Hepatocyte (in vitro differentiated cells): ENCODE data around the gene TRIM29. TPM values are rescaled to one million over a fixed set of nuclear protein-coding genes. Genes with fewer than 3 reads are reported as not detected.

ENCODE experiments used
- DNase-seq: peaks from one replicate; pipeline ENCODE4 v3.0.0-alpha.2; 2016; ENCODE audit warnings: low spot score
- H2AFZ ChIP-seq: fragments of 200-600 bp; sonication (generic); 2 replicates; pipeline ENCODE4 v1.6.0; 2016; ENCODE audit warnings: antibody characterized with exemption, mild to moderate bottlenecking
- H3K27ac ChIP-seq: fragments of 200-600 bp; sonication (generic); 2 replicates; pipeline ENCODE4 v1.5.1; 2016; ENCODE audit warnings: mild to moderate bottlenecking
- H3K27me3 ChIP-seq: fragments of 200-600 bp; sonication (generic); 2 replicates; pipeline ENCODE4 v1.6.1; 2016
- H3K36me3 ChIP-seq: fragments of 200-600 bp; sonication (generic); replicated peaks from 2 replicates; pipeline ENCODE4 v1.5.1; 2016; ENCODE audit warnings: low read depth; ENCODE audit not compliant: insufficient read depth
- H3K4me1 ChIP-seq: fragments of 200-600 bp; sonication (generic); 2 replicates; pipeline ENCODE4 v1.5.1; 2016; ENCODE audit warnings: mild to moderate bottlenecking, moderate library complexity; ENCODE audit not compliant: insufficient read depth
- H3K4me2 ChIP-seq: fragments of 200-600 bp; sonication (generic); 2 replicates; pipeline ENCODE4 v1.6.0; 2016
- H3K4me3 ChIP-seq: fragments of 200-600 bp; sonication (generic); 2 replicates; pipeline ENCODE4 v1.5.1; 2016; ENCODE audit warnings: mild to moderate bottlenecking
- H3K79me2 ChIP-seq: fragments of 200-600 bp; sonication (generic); 2 replicates; pipeline ENCODE4 v1.6.0; 2017; ENCODE audit warnings: mild to moderate bottlenecking
- H3K9me2 ChIP-seq: fragments of 200-600 bp; sonication (generic); replicated peaks from 2 replicates; pipeline ENCODE4 v1.6.0; 2017; ENCODE audit warnings: mild to moderate bottlenecking; ENCODE audit not compliant: insufficient read depth
- H3K9me3 ChIP-seq: fragments of 200-600 bp; sonication (generic); 2 replicates; pipeline ENCODE4 v1.5.1; 2016; ENCODE audit warnings: low read depth, mild to moderate bottlenecking
- H4K20me1 ChIP-seq: fragments of 200-600 bp; sonication (generic); 2 replicates; pipeline ENCODE4 v1.6.0; 2016; ENCODE audit warnings: mild to moderate bottlenecking; ENCODE audit not compliant: insufficient read depth, poor library complexity, severe bottlenecking
- EZH2 ChIP-seq: fragments of 200-600 bp; sonication (generic); IDR thresholded peaks from 2 replicates; pipeline ENCODE4 v1.6.1; 2016; ENCODE audit warnings: antibody characterized with exemption, mild to moderate bottlenecking, borderline replicate concordance
- EZH2phosphoT487 ChIP-seq: fragments of 200-600 bp; sonication (generic); IDR thresholded peaks from one replicate; pipeline ENCODE4 v1.6.1; 2018; ENCODE audit warnings: antibody characterized with exemption, mild to moderate bottlenecking, low read depth, moderate library complexity; ENCODE audit not compliant: unreplicated experiment, severe bottlenecking
- WGBS: methylation state at CpG from one replicate; pipeline ENCODE4 v1.1.6; 2016; ENCODE audit warnings: low lambda C conversion rate; ENCODE audit errors: missing lambda C conversion rate; 5-methylcytosine and 5-hydroxymethylcytosine counted together
- polyA plus RNA-seq: library from polyadenylated mRNA; unstranded; fragments of >200 nt; fragmentation: Nextera tagmentation; extraction: Ambion mirVana; gene quantifications from 2 replicates; pipeline ENCODE4 v1.2.1, GENCODE V29; 2016
- total RNA-seq: library from RNA; depleted of rRNA; stranded (reverse); fragments of >200 nt; gene quantifications from 2 replicates; pipeline ENCODE4 v1.2.3, GENCODE V29; 2014
- TF ChIP-seq, protein P1 (sequence below): fragments of 200-600 bp; sonication (generic); IDR thresholded peaks from 2 replicates; pipeline ENCODE4 v1.5.1; 2016; ENCODE audit warnings: antibody characterized with exemption, mild to moderate bottlenecking; ENCODE audit not compliant: poor library complexity

The TRIM29 gene
- total and polyA plus RNA-seq, 2 experiments from 2014 or later = 7.7 to 8.5 TPM

GRCh38 chr11:120102050-120102863 is 35.7 kb downstream of the TRIM29 start:
- TF ChIP-seq EZH2 = no peak
- no peaks in the 10 kb centered on the region for H3K27me3 ChIP-seq
- H3K4me3 ChIP-seq = no peak overlapping the region

GRCh38 chr11:120098503-120099020 is 39.4 kb downstream of the TRIM29 start:
- 83% methylated on average over 14 of the region's 14 CpGs for WGBS
- H3K9me2 ChIP-seq = no peaks in the 10 kb centered on the region
- TF ChIP-seq, protein P1, sequence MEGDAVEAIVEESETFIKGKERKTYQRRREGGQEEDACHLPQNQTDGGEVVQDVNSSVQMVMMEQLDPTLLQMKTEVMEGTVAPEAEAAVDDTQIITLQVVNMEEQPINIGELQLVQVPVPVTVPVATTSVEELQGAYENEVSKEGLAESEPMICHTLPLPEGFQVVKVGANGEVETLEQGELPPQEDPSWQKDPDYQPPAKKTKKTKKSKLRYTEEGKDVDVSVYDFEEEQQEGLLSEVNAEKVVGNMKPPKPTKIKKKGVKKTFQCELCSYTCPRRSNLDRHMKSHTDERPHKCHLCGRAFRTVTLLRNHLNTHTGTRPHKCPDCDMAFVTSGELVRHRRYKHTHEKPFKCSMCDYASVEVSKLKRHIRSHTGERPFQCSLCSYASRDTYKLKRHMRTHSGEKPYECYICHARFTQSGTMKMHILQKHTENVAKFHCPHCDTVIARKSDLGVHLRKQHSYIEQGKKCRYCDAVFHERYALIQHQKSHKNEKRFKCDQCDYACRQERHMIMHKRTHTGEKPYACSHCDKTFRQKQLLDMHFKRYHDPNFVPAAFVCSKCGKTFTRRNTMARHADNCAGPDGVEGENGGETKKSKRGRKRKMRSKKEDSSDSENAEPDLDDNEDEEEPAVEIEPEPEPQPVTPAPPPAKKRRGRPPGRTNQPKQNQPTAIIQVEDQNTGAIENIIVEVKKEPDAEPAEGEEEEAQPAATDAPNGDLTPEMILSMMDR = no peak
- TF ChIP-seq EZH2phosphoT487 (no peak), EZH2 (no peak)
- no peaks in the 10 kb centered on the region for H3K36me3 ChIP-seq
- no peak overlapping the region for H3K27ac ChIP-seq
- no peak overlapping the region for H3K4me3 ChIP-seq
- H3K27me3 ChIP-seq = no peaks in the 10 kb centered on the region
- no peaks in the 10 kb centered on the region for H3K79me2 ChIP-seq
- H4K20me1 ChIP-seq = no peaks in the 10 kb centered on the region
- H3K9me3 ChIP-seq = no peaks in the 10 kb centered on the region
- H2AFZ ChIP-seq = no peak overlapping the region
- no peak overlapping the region for H3K4me2 ChIP-seq
- peaks cover 13% of the 10 kb centered on the region for H3K4me1 ChIP-seq
- no peak for DNase-seq

More at GRCh38 chr11:120102050-120102863, 35.7 kb downstream of the TRIM29 start:
- Histone ChIP-seq H3K4me1 (peaks cover 2% of the 10 kb centered on the region), H3K79me2 (no peaks in the 10 kb centered on the region), H3K4me2 (no peak overlapping the region), H3K27ac (no peak overlapping the region), H4K20me1 (no peaks in the 10 kb centered on the region), H2AFZ (no peak overlapping the region), H3K9me2 (no peaks in the 10 kb centered on the region), H3K9me3 (no peaks in the 10 kb centered on the region), H3K36me3 (no peaks in the 10 kb centered on the region)
- no peak for DNase-seq
- 88% methylated on average over 8 of the region's 8 CpGs for WGBS

DNA sequence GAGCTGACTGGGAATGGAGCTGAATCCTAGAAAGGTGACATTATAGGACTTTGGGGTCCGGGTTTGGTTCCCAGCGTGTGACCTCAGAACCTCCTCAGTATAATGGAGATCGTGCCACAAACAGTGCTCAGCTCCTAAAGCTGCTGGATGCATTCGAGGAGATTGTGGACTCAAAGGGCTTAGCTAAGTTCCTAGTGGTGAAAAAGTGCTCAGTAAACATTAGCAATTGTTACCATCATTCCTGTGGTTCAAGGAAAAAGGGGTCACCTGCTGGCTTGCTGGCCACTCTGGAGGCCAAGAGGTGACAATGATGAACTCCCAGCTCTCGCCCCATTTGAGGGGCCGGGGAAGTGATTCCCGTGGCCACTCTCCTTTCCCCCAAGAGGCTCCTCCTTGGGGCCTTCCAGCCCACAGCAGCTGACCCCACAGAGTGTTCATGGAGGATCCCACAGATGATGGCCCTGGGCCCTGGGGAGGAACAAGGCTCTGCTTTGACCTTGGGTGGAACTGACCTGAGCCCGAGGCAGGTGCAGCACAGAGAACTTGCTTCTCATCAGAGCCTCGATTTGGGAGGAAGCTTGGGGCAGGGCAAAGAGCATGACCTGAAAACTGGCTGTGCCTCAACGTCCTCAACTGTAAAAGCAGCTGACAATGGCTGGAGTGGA is 40.1 kb downstream of the TRIM29 start:
- 64% methylated on average over 10 of the region's 10 CpGs for WGBS
- H3K4me1 ChIP-seq = peaks cover 13% of the 10 kb centered on the region
- H3K36me3 ChIP-seq = no peaks in the 10 kb centered on the region
- H3K79me2 ChIP-seq = no peaks in the 10 kb centered on the region
- TF ChIP-seq, protein P1 = no peak
- TF ChIP-seq EZH2 (no peak), EZH2phosphoT487 (no peak)
- DNase-seq = no peak
- H3K9me2 ChIP-seq = no peaks in the 10 kb centered on the region
- no peaks in the 10 kb centered on the region for H3K9me3 ChIP-seq
- H3K4me2 ChIP-seq = no peak overlapping the region
- H3K27ac ChIP-seq = no peak overlapping the region
- no peaks in the 10 kb centered on the region for H3K27me3 ChIP-seq
- no peak overlapping the region for H2AFZ ChIP-seq
- H4K20me1 ChIP-seq = no peaks in the 10 kb centered on the region
- H3K4me3 ChIP-seq = no peak overlapping the region
